GM21528 (cell line): ENCODE measurements around the gene MEGF10.

ENCODE experiments used
- ATAC-seq: cut with Tn5 transposase; IDR thresholded peaks from one replicate; pipeline ENCODE4 v1.9.1; 2021; ENCODE audit warnings: mild to moderate bottlenecking, moderate library complexity; ENCODE audit not compliant: unreplicated experiment, low FRiP score

MEGF10 gene

DNA sequence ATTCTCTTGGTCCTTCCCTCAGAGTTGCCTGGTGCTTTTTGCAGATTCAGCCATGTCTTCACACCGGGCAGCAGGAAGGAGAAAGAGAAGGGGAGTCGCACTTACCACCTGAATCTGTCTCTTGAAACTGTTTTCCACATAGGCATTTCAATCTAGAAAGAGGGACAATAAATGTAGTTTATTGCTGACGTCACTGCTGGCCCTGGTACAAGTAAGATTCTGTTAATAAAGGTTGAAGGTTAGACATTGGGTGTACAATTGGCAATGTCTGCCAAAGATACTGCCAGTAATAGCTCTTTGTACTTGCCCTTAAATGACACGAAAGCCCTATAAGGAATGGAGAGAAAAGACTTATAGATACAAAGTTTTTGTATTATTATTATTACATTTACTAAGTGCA, 72.8 kb downstream of the MEGF10 start:
- ATAC-seq, result no peak

- no peak for ATAC-seq
Measured at GRCh38 chr5:127367029-127367428, 76.4 kb downstream of the MEGF10 start.

- no peak for ATAC-seq
Measured at GRCh38 chr5:127367946-127368465, 77.4 kb downstream of the MEGF10 start.

DNA sequence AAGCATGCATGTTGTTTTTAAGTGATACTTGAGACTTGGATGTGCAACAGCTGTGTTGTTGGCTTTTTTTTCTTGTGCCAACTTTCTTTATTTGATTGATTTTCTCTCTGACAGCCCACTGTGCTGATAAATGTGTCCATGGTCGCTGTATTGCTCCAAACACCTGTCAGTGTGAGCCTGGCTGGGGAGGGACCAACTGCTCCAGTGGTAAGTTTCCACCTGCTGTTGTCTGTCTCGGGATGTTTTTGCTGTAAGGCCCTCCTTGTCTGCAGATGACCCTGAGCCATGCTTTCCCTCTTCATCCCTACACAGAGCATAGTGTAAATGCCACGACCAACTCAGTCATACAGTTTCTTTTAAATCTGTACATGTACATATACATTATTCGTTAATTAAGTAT, 79.2 kb downstream of the MEGF10 start:
- no peak for ATAC-seq

GRCh38 chr5:127370631-127371030, 80.0 kb downstream of the MEGF10 start:
- no peak for ATAC-seq

GRCh38 chr5:127373858-127374491, 83.4 kb downstream of the MEGF10 start:
- ATAC-seq, result no peak

GRCh38 chr5:127375124-127375523, 84.5 kb downstream of the MEGF10 start:
- no peak for ATAC-seq

DNA sequence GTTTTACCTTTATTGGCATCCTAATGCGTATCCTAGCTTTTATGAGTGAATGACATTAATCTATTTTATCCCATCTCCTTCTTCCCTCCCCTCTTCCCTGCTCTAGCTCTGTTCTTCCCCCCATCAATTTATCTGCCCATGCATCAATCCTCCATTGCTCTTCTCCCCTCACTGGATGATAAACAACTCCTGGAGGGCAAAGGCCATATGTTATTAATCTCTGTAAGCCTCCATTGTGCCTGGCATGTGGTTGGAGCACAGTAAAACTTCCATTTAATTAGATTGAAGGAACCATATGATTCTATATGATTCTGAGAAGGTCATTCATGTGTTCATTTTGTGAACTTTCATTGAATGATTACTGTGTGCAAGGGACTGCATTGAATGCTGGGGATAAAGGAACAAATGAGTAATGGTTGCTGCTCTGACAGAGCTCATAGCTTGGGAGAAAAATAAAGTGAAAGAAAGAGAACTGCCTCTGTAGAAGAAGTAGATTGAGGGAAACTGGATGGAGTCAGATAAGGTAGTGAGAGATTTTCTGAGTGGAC, 85.0 kb downstream of the MEGF10 start:
- ATAC-seq, result no peak

GRCh38 chr5:127377651-127378050, 87.1 kb downstream of the MEGF10 start:
- no peak for ATAC-seq

DNA sequence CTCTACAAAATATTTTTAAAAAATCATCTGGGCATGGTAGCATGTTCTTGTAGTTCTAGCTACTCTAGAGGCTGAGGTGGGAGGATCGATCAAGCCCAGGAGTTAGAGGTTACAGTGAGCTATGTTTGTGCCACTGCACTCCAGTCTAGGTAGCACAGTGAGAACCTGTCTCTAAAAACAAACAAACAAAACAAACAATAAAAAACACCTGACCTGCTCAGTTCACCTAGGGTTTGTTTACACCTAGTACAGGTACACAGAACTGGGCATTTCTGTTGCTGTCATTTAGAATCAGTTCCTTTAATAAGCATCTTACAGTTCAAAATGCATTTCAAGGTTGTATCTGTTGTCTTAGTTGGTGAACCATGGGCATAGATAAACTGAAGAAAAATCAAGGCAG, 95.3 kb downstream of the MEGF10 start:
- ATAC-seq, result no peak

DNA sequence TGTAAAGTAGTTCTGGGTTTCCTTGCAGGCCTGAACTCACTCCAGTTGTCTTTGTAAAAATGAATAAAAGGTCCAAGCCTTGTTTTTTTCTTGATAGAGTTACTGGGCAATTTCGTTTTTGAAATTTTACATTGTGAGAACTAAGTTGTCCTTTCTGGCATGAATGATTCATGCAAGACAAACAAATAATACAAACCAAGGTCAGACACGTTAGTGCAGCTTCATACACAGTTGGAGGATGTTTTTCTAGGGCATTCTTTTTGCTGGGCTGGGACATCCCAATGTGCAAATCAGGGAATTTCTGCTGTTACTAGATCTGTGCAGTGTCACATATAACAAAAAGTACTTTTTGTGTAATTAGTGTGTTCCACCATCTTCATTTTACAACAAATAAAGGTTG, 96.0 kb downstream of the MEGF10 start:
- no peak for ATAC-seq

GRCh38 chr5:127389601-127390000, 99.0 kb downstream of the MEGF10 start:
- ATAC-seq, result no peak

GRCh38 chr5:127392762-127393161, 102.2 kb downstream of the MEGF10 start:
- ATAC-seq, result no peak

- ATAC-seq, result no peak
Measured at GRCh38 chr5:127396490-127397155, 106.0 kb downstream of the MEGF10 start.

GRCh38 chr5:127398508-127398907, 107.9 kb downstream of the MEGF10 start:
- ATAC-seq, result no peak

DNA sequence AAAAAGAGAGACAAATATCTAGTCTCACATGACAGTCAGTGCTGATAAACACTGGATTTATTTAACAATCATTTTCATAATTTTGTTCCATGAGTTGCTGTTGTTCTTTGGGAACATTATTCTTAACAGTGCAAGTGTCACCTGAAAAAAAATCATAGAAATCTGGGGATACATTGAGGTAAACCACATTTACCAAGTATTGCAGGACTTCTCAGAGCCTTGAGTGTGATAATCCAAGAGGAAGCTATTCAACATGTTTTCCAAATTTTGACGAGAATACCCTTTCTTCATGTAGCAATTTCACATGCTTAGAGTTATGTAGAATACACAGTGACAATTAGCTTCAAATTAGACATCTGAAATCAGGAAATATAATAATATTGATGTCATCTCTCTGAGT, 108.5 kb downstream of the MEGF10 start:
- no peak for ATAC-seq

DNA sequence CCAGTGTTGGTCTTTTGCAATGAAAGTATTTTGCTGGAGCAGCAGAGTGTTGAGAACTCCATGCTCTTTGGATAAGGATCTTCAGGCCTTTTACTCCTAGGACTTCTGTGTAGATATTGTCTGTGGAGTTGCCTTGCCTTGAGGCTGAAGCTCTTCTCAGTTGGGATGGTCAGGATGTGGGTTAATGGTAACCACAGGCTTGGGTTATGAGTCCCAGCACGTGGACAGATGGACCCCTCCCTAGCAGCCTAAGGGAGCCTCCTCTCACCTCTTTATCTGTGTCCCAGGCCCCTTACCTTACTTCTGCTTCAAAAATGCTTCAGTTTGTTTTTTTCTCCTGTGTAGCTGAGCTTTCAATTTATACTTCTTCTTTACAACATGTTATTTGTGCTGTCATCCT, 109.9 kb downstream of the MEGF10 start:
- no peak for ATAC-seq

- ATAC-seq, result no peak
Measured at GRCh38 chr5:127400946-127401670, 110.5 kb downstream of the MEGF10 start.

DNA sequence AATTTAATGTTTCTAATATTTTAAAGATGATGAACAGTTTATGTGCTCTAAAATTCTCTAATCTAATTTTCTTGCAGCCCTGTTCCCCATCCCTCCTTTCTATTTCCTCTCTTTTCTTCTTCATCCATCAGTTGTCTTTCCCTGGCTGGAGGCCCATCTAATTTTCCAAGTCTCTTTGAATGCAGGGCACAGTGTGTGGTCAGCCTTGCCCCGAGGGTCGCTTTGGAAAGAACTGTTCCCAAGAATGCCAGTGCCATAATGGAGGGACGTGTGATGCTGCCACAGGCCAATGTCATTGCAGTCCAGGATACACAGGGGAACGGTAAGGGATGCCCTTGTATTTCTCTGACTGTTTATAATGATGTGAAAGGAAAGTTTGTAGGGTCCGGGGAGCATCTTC, 111.8 kb downstream of the MEGF10 start:
- ATAC-seq, result no peak

DNA sequence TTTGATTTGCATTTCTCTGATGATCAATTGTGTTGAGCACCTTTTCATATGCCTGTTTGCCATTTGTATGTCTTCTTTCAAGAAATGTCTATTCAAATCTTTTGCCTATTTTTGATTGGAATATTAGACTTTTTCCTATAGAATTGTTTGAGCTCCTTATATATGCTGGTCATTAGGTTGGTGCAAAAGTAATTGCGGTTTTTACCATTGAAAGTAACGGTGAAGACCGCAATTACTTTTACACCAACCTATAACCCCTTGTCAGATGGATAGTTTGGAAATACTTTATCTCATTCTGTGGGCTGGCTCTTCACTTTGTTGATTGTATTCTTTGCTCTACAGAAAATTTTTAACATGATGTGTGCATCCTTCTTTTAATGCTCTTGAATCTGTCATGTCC, 113.6 kb downstream of the MEGF10 start:
- ATAC-seq, result no peak
